ENCODE data around the gene CHRDL2. TPM values are rescaled to one million over a fixed set of nuclear protein-coding genes. Genes with fewer than 3 reads are reported as not detected.
"Not testable (repeated sequence)": the region's sequence is repeated elsewhere in the genome, so short reads cannot be mapped to it uniquely, and the experiment has no call there.

CHRDL2 gene
- total and polyA plus RNA-seq, 5 donors from 2014 or later = not detected

DNA sequence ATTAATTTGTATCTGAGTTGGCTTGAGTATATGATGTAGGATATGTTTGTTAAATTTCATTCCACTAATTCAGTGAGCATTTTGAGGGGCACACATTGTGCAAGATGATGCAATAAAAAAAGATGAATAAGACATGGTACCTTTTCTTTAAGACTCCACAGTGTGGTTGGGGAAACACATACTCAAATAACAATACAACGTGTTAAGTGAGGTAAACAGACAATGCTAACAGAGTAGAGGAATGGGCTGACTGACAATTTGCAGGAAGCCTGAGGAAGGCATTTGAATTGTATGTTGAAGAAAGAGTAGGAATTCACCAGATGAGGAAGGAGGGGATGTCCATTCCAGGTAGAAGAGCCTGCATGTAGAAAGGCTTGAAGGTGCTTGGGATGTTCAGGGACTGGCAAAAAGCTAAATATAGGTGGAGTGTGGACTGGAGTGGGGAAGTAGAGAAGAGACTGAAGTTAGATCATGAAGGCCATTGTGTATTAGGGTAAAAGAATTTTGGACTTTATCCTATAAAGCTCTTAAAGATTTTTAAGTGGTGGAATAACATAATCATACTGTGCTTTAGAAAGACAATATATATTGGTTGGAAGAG is 24.3 kb upstream of the CHRDL2 start:
- H3K4me1 ChIP-seq (ENCODE audit: control insufficient read depth, insufficient read depth, low read length, poor library complexity, severe bottlenecking) = peaks cover 13% of the 10 kb centered on the region
- no peaks in the 10 kb centered on the region for H3K27me3 Mint-ChIP-seq
- ATAC-seq (ENCODE audit: low read depth in 2 of 2) (no peak), DNase-seq (no peak)
- H3K4me3 Mint-ChIP-seq = no peak overlapping the region
- peaks cover 29 to 45% (median 33%) of the 10 kb centered on the region in 4 donors for H3K4me1 Mint-ChIP-seq
- H3K36me3 ChIP-seq (ENCODE audit: control insufficient read depth, insufficient read depth, low read length) = no peaks in the 10 kb centered on the region
- H3K27ac ChIP-seq (ENCODE audit: insufficient read depth, low read length, poor library complexity, severe bottlenecking) = no peak overlapping the region
- no peaks in the 10 kb centered on the region for H3K27me3 ChIP-seq (ENCODE audit: control insufficient read depth, insufficient read depth, low read length)
- no peaks in the 10 kb centered on the region for H3K9me3 ChIP-seq (ENCODE audit: control insufficient read depth in 2 of 2, low read length in 2 of 2)
- peak overlapping the region in 1 of 3 donors; percentile 84 for H3K27ac Mint-ChIP-seq
- H3K9me3 Mint-ChIP-seq = peaks cover 0 to 6% (median 4%) of the 10 kb centered on the region in 7 donors
- H3K4me3 ChIP-seq (ENCODE audit: low read depth, low read length) = no peak overlapping the region
- peaks cover 7% of the 10 kb centered on the region for H3K36me3 Mint-ChIP-seq

DNA sequence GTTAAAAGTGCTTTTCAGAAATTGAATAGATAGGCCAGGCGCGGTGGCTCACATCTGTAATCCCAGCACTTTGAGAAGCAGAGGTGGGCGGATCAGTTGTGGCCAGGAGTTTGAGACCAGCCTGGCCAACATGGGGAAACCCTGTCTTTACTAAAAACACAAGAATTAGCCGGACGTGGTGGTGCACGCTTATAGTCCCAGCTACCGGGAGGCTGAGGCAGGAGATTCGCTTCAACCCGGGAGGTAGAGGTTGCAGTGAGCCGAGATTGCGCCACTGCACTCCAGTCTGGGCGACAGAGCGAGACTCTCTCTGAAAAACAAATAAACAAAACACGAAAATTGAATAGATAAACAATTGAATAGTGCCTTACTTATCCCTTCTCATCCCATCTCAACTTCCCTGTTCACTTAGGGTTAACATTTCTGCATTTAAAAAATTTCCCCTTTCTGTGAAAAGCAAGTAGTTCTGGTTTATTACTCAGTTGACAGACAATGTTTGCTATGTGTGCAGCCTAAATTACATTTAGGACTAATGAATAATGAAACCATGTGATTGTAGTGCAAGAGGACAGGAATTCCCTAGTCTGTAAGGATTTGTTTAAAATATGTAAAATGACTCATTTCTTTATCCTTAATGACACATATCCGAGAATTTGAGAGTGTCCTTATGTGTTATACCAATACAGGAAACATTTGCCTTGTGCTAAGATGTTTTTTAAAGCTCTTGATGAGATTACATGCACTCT is 23.5 kb upstream of the CHRDL2 start:
- Mint-ChIP-seq H3K27me3 (no peaks in the 10 kb centered on the region), H3K27ac (no peak overlapping the region), H3K36me3 (peaks cover 7% of the 10 kb centered on the region), H3K4me3 (no peak overlapping the region), H3K4me1 (peaks cover 36 to 51% (median 40%) of the 10 kb centered on the region in 4 donors), H3K9me3 (peaks cover 0 to 6% (median 4%) of the 10 kb centered on the region in 7 donors)
- H3K27ac ChIP-seq (ENCODE audit: insufficient read depth, low read length, poor library complexity, severe bottlenecking) = no peak overlapping the region
- H3K4me3 ChIP-seq (ENCODE audit: low read depth, low read length) = peak overlapping the region; percentile 16
- H3K4me1 ChIP-seq (ENCODE audit: control insufficient read depth, insufficient read depth, low read length, poor library complexity, severe bottlenecking) = peaks cover 22% of the 10 kb centered on the region
- no peaks in the 10 kb centered on the region for H3K9me3 ChIP-seq (ENCODE audit: control insufficient read depth in 2 of 2, low read length in 2 of 2)
- no peak for ATAC-seq (ENCODE audit: low read depth in 2 of 2)
- no peaks in the 10 kb centered on the region for H3K36me3 ChIP-seq (ENCODE audit: control insufficient read depth, insufficient read depth, low read length)
- DNase-seq = no peak
- no peaks in the 10 kb centered on the region for H3K27me3 ChIP-seq (ENCODE audit: control insufficient read depth, insufficient read depth, low read length)

DNA sequence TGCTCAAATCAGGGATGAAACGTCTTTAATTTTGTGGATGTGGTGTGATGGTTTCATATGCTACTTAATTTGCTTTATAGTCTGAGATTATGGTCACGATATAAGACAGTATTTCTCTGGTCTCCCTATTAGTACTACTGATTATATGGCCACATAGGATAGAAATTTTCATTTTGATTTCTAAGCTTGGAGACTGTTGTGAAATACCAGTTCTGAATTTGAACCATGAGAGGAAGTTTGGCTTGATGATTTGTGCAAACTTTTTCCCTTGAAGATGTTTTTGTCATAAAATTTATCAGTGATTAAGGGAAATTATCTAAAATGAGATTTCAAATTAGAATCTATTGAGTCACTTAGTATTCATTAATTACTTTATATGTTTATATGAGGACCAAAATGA is 20.1 kb upstream of the CHRDL2 start:
- H3K9me3 ChIP-seq (ENCODE audit: control insufficient read depth in 2 of 2, low read length in 2 of 2) = no peaks in the 10 kb centered on the region
- H3K4me1 ChIP-seq (ENCODE audit: control insufficient read depth, insufficient read depth, low read length, poor library complexity, severe bottlenecking) = peaks cover 39% of the 10 kb centered on the region
- no peaks in the 10 kb centered on the region for H3K27me3 ChIP-seq (ENCODE audit: control insufficient read depth, insufficient read depth, low read length)
- Mint-ChIP-seq H3K4me3 (peak overlapping the region; percentile 10 to 74 (median 60)), H3K9me3 (peaks cover 0 to under 1% (median under 1%) of the 10 kb centered on the region in 7 donors), H3K36me3 (peaks cover 7% of the 10 kb centered on the region), H3K27me3 (no peaks in the 10 kb centered on the region), H3K27ac (peak overlapping the region in 2 of 3 donors; percentile 13 to 43), H3K4me1 (peaks cover 42 to 73% (median 53%) of the 10 kb centered on the region in 4 donors)
- DNase-seq (no peak), ATAC-seq (ENCODE audit: low read depth in 2 of 2) (no peak)
- H3K36me3 ChIP-seq (ENCODE audit: control insufficient read depth, insufficient read depth, low read length) = no peaks in the 10 kb centered on the region
- peak overlapping the region; percentile 37 for H3K4me3 ChIP-seq (ENCODE audit: low read depth, low read length)
- no peak overlapping the region for H3K27ac ChIP-seq (ENCODE audit: insufficient read depth, low read length, poor library complexity, severe bottlenecking)

DNA sequence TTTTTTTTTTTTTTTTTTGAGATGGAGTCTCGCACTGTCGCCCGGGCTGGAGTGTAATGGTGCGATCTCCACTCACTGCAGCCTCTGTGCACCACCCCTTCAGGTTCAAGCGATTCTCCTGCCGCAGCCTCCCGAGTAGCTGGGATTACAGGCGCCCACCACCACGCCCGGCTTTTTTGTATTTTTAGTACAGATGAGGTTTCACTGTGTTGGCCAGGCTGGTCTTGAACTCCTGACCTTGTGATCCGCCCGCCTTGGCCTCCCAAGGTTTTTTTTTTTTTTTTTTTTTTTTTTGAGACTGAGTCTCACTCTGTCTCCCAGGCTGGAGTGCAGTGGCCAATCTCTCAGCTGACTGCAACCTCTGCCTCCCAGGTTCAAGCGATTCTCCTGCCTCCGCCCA is 19.4 kb upstream of the CHRDL2 start:
- H3K4me1 Mint-ChIP-seq = peaks cover 37 to 70% (median 47%) of the 10 kb centered on the region in 4 donors
- H3K27me3 Mint-ChIP-seq; H3K4me3 ChIP-seq (ENCODE audit: low read depth, low read length); H3K9me3 ChIP-seq (ENCODE audit: control insufficient read depth in 2 of 2, low read length in 2 of 2); ATAC-seq (ENCODE audit: low read depth in 2 of 2); H3K36me3 Mint-ChIP-seq; H3K27ac ChIP-seq (ENCODE audit: insufficient read depth, low read length, poor library complexity, severe bottlenecking); H3K9me3 Mint-ChIP-seq; H3K36me3 ChIP-seq (ENCODE audit: control insufficient read depth, insufficient read depth, low read length); H3K27me3 ChIP-seq (ENCODE audit: control insufficient read depth, insufficient read depth, low read length); DNase-seq: not testable (repeated sequence)
- peak overlapping the region in 1 of 3 donors; percentile 43 for H3K27ac Mint-ChIP-seq
- peak overlapping the region; percentile 10 to 98 (median 79) for H3K4me3 Mint-ChIP-seq
- H3K4me1 ChIP-seq (ENCODE audit: control insufficient read depth, insufficient read depth, low read length, poor library complexity, severe bottlenecking) = peaks cover 39% of the 10 kb centered on the region

DNA sequence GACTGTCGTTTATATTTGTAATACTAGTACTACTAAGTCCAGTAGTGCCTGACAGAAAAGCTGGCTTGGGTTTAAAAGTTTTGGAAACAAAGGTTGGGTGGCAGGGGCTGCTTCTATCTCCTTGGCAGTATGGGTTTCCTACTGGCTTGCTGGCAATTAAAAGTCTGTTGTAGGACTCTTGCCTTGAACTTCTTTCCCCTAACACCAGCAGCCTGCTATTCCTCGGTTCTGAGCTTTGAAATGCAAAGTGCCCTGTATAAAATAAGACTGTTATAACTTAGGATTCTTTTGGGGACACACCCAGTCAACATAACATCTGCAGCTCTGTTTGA is 18.7 kb upstream of the CHRDL2 start:
- Histone ChIP-seq H3K27ac (ENCODE audit: insufficient read depth, low read length, poor library complexity, severe bottlenecking) (peak overlapping the region; percentile 57), H3K36me3 (ENCODE audit: control insufficient read depth, insufficient read depth, low read length) (no peaks in the 10 kb centered on the region), H3K9me3 (ENCODE audit: control insufficient read depth in 2 of 2, low read length in 2 of 2) (no peaks in the 10 kb centered on the region), H3K27me3 (ENCODE audit: control insufficient read depth, insufficient read depth, low read length) (no peaks in the 10 kb centered on the region), H3K4me1 (ENCODE audit: control insufficient read depth, insufficient read depth, low read length, poor library complexity, severe bottlenecking) (peaks cover 39% of the 10 kb centered on the region), H3K4me3 (ENCODE audit: low read depth, low read length) (peak overlapping the region; percentile 79)
- Mint-ChIP-seq H3K27ac (peak overlapping the region; percentile 74 to 97 (median 82)), H3K4me3 (peak overlapping the region; percentile 91 to 100 (median 98)), H3K36me3 (peaks cover 6% of the 10 kb centered on the region), H3K4me1 (peaks cover 30 to 64% (median 41%) of the 10 kb centered on the region in 4 donors), H3K27me3 (no peaks in the 10 kb centered on the region), H3K9me3 (no peaks in the 10 kb centered on the region)
- DNase-seq (peak in 1 of 3 donors; percentile 19), ATAC-seq (ENCODE audit: low read depth in 2 of 2) (no peak)

DNA sequence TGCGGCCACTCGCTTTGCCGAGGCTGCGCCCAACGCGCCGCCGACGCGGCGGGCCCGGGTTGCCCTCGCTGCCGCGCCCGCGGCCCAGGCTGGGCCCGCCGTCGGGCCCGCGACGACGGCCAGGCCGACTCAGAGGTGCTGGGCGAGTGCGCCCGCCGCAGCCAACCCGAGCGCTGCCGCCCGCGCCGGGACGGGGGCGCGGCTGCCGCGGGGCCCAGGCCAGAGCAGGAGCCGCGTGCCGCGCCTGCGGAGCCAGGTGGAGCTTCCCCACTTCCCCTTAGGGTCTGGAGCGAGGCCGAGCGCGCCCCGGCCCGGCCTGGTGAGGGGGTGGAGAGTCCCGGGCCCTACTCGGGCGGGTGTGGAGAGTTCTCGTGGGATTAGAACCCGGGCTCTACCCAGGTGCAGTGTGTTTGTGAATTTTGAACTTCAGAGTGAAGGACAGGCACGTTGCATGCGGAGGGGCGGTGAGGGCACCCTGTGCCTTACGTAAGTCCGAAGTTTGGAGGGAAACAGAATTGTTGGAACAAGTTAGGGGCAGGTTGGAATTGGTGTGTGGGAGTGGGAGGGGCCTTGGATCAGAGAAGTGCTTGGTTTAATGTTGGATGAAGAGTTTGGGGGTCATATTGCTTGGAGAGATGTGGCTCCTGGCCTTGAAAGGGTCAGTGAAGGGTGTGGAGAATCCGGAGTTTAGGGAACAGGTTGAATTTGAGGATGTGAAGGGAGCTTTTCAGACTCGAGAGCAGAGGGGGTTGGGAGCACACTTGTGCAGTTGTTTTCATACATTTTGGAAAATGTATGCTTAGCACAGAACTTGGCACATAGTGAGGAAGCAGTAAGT is 18.1 kb upstream of the CHRDL2 start:
- Mint-ChIP-seq H3K27me3 (no peaks in the 10 kb centered on the region), H3K4me3 (peak overlapping the region; percentile 91 to 100 (median 98)), H3K27ac (peak overlapping the region; percentile 74 to 97 (median 82)), H3K36me3 (peaks cover 6% of the 10 kb centered on the region), H3K4me1 (peaks cover 28 to 58% (median 35%) of the 10 kb centered on the region in 4 donors), H3K9me3 (no peaks in the 10 kb centered on the region)
- Histone ChIP-seq H3K27me3 (ENCODE audit: control insufficient read depth, insufficient read depth, low read length) (no peaks in the 10 kb centered on the region), H3K9me3 (ENCODE audit: control insufficient read depth in 2 of 2, low read length in 2 of 2) (no peaks in the 10 kb centered on the region), H3K4me3 (ENCODE audit: low read depth, low read length) (peak overlapping the region; percentile 79), H3K27ac (ENCODE audit: insufficient read depth, low read length, poor library complexity, severe bottlenecking) (peak overlapping the region; percentile 83), H3K4me1 (ENCODE audit: control insufficient read depth, insufficient read depth, low read length, poor library complexity, severe bottlenecking) (peaks cover 39% of the 10 kb centered on the region), H3K36me3 (ENCODE audit: control insufficient read depth, insufficient read depth, low read length) (no peaks in the 10 kb centered on the region)
- ATAC-seq (ENCODE audit: low read depth in 2 of 2) (peak; percentile 39 to 45), DNase-seq (peak; percentile 33 to 61 (median 43))

DNA sequence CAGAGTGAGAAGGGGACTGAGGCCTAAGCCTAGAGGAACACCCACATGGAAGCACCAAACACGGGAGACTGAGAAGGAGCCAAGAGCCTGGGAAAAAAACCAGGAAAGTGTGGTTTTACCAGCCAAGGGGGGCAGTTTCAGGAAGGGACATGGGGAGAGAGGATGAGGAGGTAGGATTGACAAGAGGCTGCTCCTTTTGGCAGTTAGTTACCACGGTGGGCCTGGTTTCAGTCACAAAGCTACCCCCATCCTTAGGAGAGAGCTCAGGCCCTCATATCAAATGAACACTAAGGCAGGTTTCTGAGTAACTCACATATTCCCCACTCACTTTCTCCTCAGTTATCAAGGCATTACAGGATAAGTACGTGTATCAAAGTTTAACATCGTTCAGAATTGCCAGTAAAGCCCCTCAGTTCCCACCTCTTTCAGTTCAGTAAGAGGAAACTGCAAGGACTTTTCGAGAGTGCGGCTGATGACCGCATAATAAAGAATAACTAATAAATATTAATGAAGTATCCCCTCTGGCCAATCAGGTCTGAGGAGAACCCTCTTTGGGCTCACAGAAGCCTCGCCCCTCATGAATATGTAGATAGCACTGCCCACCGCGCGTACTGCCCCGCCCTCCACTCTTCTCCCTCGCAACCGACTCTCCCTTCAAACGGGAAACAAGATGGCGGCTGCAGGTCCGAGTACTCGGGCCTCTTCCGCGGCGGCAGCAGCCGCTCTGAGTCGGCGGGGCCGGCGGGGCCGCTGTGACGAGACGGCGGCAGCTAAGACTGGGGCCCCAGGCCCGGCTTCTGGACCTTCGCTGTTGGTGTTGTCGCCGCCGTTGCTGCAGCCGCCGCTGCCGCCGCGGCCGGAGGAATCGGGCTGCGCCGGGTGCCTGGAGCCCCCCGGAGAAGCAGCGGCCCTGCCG is 17.2 kb upstream of the CHRDL2 start, which contains the start of gene RNF169:
TSS of gene RNF169 (plus strand) at position 639 of the 916 bp plus-strand sequence. CDS start at position 671, 32 bp downstream.
- H3K9me3 Mint-ChIP-seq = no peaks in the 10 kb centered on the region
- H3K4me1 Mint-ChIP-seq = peaks cover 23 to 59% (median 31%) of the 10 kb centered on the region in 4 donors
- H3K9me3 ChIP-seq (ENCODE audit: control insufficient read depth in 2 of 2, low read length in 2 of 2) = no peaks in the 10 kb centered on the region
- DNase-seq (peak; percentile 88 to 96 (median 92)), ATAC-seq (ENCODE audit: low read depth in 2 of 2) (peak; percentile 99 to 100)
- no peaks in the 10 kb centered on the region for H3K36me3 ChIP-seq (ENCODE audit: control insufficient read depth, insufficient read depth, low read length)
- H3K4me1 ChIP-seq (ENCODE audit: control insufficient read depth, insufficient read depth, low read length, poor library complexity, severe bottlenecking) = peaks cover 35% of the 10 kb centered on the region
- no peaks in the 10 kb centered on the region for H3K27me3 Mint-ChIP-seq
- peak within 1 kb of the TSS; percentile 83 for H3K27ac ChIP-seq (ENCODE audit: insufficient read depth, low read length, poor library complexity, severe bottlenecking)
- peak within 1 kb of the TSS; percentile 95 to 100 (median 98) for H3K4me3 Mint-ChIP-seq
- H3K36me3 Mint-ChIP-seq = peaks cover 6% of the 10 kb centered on the region
- H3K27me3 ChIP-seq (ENCODE audit: control insufficient read depth, insufficient read depth, low read length) = no peaks in the 10 kb centered on the region
- H3K4me3 ChIP-seq (ENCODE audit: low read depth, low read length) = peak within 1 kb of the TSS; percentile 86
- H3K27ac Mint-ChIP-seq = peak within 1 kb of the TSS; percentile 97 to 99 (median 97)
